A549 (cell line): Measurements from ENCODE around the gene ATP8A2.

ENCODE experiments used
- CHD2 ChIP-seq: fragments of 150-350 bp; IDR thresholded peaks from 2 replicates; pipeline ENCODE4 v1.6.1; 2014; ENCODE audit warnings: low read length; ENCODE audit not compliant: partially characterized antibody
- CTCF ChIP-seq: fragments of >200 bp; sonication (Bioruptor Twin); formaldehyde crosslinking; IDR thresholded peaks from 3 replicates; pipeline ENCODE4 v1.5.1; 2016
- POLR2A ChIP-seq: IDR thresholded peaks from 2 replicates; pipeline ENCODE4 v1.6.1; 2012; ENCODE audit warnings: mild to moderate bottlenecking, low read length

GRCh38 chr13:26054896-26055295 lies 683.1 kb downstream of the ATP8A2 start:
- TF ChIP-seq CTCF (no peak), POLR2A (no peak), CHD2 (no peak)
